ENCODE data around the gene MMP24OS.

- TF ChIP-seq, protein P1, sequence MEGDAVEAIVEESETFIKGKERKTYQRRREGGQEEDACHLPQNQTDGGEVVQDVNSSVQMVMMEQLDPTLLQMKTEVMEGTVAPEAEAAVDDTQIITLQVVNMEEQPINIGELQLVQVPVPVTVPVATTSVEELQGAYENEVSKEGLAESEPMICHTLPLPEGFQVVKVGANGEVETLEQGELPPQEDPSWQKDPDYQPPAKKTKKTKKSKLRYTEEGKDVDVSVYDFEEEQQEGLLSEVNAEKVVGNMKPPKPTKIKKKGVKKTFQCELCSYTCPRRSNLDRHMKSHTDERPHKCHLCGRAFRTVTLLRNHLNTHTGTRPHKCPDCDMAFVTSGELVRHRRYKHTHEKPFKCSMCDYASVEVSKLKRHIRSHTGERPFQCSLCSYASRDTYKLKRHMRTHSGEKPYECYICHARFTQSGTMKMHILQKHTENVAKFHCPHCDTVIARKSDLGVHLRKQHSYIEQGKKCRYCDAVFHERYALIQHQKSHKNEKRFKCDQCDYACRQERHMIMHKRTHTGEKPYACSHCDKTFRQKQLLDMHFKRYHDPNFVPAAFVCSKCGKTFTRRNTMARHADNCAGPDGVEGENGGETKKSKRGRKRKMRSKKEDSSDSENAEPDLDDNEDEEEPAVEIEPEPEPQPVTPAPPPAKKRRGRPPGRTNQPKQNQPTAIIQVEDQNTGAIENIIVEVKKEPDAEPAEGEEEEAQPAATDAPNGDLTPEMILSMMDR (IDR thresholded peaks at IDR 0.05) = no peak
- no peak for TF ChIP-seq POLR2A (IDR thresholded peaks at IDR 0.05)
Measured at GRCh38 chr20:35263532-35264341, 14.2 kb downstream of the MMP24OS start.
